Measurements from ENCODE around the gene GOLGA6L2. TPM values are rescaled to one million over a fixed set of nuclear protein-coding genes. Genes with fewer than 3 reads are reported as not detected.

The GOLGA6L2 gene
- total and polyA plus RNA-seq, 2 of the 8 experiments (the other 6 are each of a cell fraction or from before 2014, with no cell fraction given) = not detected

GRCh38 chr15:23437146-23437545, 9.9 kb downstream of the GOLGA6L2 start:
- Histone ChIP-seq H3K27me3 (replicated peaks in 1 of 4; ENCODE audit: control insufficient read depth in 3 of 4, extremely low read depth in 1 of 4, insufficient read depth in 3 of 4, low read length in 3 of 4) (no peaks in the 10 kb centered on the region), H3K4ac (replicated peaks; ENCODE audit: insufficient read length, low read depth, low read length) (no peak overlapping the region), H3K79me2 (ENCODE audit: control insufficient read depth in 1 of 2, insufficient read depth in 2 of 2, low read length in 2 of 2) (no peaks in the 10 kb centered on the region), H3K14ac (ENCODE audit: insufficient read length) (no peak overlapping the region), H2AK5ac (ENCODE audit: low read depth, low read length) (no peak overlapping the region), H3K4me3 (ENCODE audit: extremely low read depth in 1 of 4, insufficient read depth in 2 of 4, low read depth in 3 of 4, low read length in 4 of 4) (no peak overlapping the region), H2AFZ (ENCODE audit: low read length) (no peak overlapping the region), H2BK20ac (ENCODE audit: low read length) (no peak overlapping the region), H2BK5ac (ENCODE audit: low read depth, low read length) (no peak overlapping the region), H3K27ac (ENCODE audit: low read depth, low read length) (no peak overlapping the region), H3K23ac (ENCODE audit: insufficient read length) (no peak overlapping the region), H3K36me3 (ENCODE audit: control insufficient read depth in 2 of 4, insufficient read depth in 4 of 4, low read length in 3 of 4) (no peaks in the 10 kb centered on the region), H3K4me1 (replicated peaks in 1 of 4; ENCODE audit: control insufficient read depth in 3 of 4, insufficient read depth in 4 of 4, low read length in 3 of 4) (no peaks in the 10 kb centered on the region), H3K4me2 (ENCODE audit: insufficient read depth in 1 of 2, low read depth in 2 of 2, low read length in 2 of 2) (no peak overlapping the region), H3K18ac (ENCODE audit: extremely low read depth, low read length) (no peak overlapping the region), H3K9me3 (ENCODE audit: insufficient read depth in 2 of 2, low read depth in 1 of 2, low read length in 1 of 2) (peaks cover 14 to 32% of the 10 kb centered on the region in 2 experiments; a peak in 3 of 4 replicates), H2BK15ac (ENCODE audit: low read length) (no peak overlapping the region), H4K8ac (ENCODE audit: extremely low read depth, insufficient read depth, low read length) (no peak overlapping the region), H3K9ac (replicated peaks in 1 of 4; ENCODE audit: extremely low read depth in 1 of 4, low read depth in 3 of 4, low read length in 3 of 4) (no peak overlapping the region), H4K91ac (replicated peaks; ENCODE audit: insufficient read length, low read length) (no peak overlapping the region), H2BK12ac (ENCODE audit: low read depth, low read length) (no peak overlapping the region), H4K20me1 (replicated peaks in 1 of 2; ENCODE audit: control insufficient read depth in 1 of 2, insufficient read depth in 2 of 2, low read length in 2 of 2) (no peaks in the 10 kb centered on the region), H2BK120ac (replicated peaks; ENCODE audit: low read depth, low read length) (no peak overlapping the region), H3K56ac (replicated peaks; ENCODE audit: insufficient read length, low read depth, low read length) (no peak overlapping the region), H3K23me2 (ENCODE audit: low read depth, low read length) (no peaks in the 10 kb centered on the region), H3K79me1 (ENCODE audit: low read depth, low read length) (no peaks in the 10 kb centered on the region), H4K5ac (ENCODE audit: insufficient read length, low read depth, low read length) (no peak overlapping the region)
- POLR2A ChIA-PET (ENCODE audit: partially characterized antibody) = no interaction called here
- DNase-seq (ENCODE audit: low read depth in 1 of 2, low spot score in 2 of 2) (no peak), FAIRE-seq (no peak)
- 84% methylated on average over 9 of the region's 9 CpGs; no CpG with 5 or more reads in 1 of the 2 experiments for WGBS, 2 experiments (ENCODE audit: extremely low coverage in 1 of 2, insufficient coverage in 1 of 2, insufficient read length in 1 of 2, insufficient replicate concordance in 2 of 2, low coverage in 1 of 2, low lambda C conversion rate in 2 of 2, missing lambda C conversion rate in 1 of 2)
- CTCF ChIA-PET (ENCODE audit: partially characterized antibody) = no interaction called here
- no peak for TF ChIP-seq EZH2 (IDR thresholded peaks at IDR 0.05; ENCODE audit: low read depth, low read length, severe bottlenecking)
- no peak for TF ChIP-seq CEBPB (IDR thresholded peaks at IDR 0.05; ENCODE audit: low read depth, low read length)
- no peak for TF ChIP-seq ATF2 (IDR thresholded peaks at IDR 0.05; ENCODE audit: low read length)
- no peak for TF ChIP-seq PHF8 (conservative IDR thresholded peaks at IDR 0.05; ENCODE audit: low read depth, low read length)
- TF ChIP-seq EGR1 (IDR thresholded peaks at IDR 0.05; ENCODE audit: borderline replicate concordance, low read depth, low read length) = no peak
- TF ChIP-seq RNF2 (IDR thresholded peaks at IDR 0.05; ENCODE audit: borderline replicate concordance, low read depth, low read length, missing control alignments, poor library complexity, severe bottlenecking) = no peak

Data from H1 (cell line).